GM19452 (cell line): Measurements from ENCODE around the gene RNASE13.

Experiments
- ATAC-seq: cut with Tn5 transposase; IDR thresholded peaks from one replicate; pipeline ENCODE4 v1.9.1; 2021; ENCODE audit not compliant: unreplicated experiment

The RNASE13 gene

DNA sequence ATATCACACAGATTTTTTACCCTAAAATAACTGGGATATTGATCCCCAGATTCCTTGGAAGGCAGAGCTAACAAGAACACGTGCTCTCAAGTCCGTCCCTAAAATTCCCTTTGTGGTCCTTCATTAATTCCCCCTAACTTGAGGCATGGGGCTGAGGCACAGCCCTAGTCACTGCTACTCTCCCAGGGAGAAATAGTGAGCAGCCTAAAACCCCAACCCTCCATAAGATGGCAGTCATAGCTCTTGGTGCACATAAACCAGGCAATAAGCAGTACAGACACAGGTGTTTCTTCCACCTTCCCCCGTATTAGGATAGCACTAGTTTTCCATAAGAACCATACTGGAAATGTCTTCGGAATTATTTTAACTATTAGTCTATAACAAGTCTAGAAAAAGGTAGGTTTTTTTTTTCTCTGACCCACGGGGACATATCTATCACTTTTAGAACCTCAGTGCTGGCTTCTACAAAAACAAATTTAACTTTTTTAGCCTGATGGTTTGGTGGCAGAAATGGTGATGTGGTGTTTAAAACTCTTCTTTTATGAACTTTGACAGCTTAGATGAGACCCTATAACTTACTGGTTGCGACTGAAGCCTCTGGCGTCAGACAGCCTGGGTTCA lies 32.4 kb upstream of the RNASE13 start:
- no peak for ATAC-seq

DNA sequence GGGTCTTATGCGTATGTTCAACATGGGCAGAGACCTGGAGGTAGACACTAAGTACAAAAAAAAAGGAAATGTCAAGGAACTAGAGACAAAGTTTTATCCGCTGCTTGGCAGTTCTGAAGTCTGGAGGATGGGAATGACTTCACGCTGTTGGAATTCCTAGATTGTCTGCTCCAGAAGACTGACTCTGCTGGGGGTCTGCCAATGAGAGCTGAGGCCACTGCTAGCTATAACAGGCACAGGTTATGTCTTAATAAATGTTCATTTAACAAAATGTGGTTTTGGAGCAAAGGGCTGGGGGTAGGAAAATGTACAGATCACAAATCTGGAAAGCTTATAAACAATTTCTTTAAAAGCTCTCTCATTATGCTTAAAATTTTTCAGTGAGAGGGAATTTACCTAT lies 28.9 kb upstream of the RNASE13 start:
- ATAC-seq, result no peak

DNA sequence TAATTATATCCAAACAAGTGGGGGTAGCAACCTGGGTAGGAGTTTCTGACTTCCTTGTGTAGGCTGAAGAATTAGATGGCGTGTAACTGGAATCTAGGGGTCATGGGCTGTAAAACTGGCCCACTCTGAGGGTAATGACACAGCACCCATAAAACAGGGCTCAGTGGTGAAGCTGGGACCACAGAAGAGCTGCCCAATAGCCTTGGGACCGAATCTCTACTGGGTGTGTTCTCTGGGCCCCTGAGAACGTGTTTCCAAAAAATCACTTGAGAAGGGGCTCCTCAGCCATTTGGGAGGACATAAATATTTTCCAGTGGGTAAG lies 26.7 kb upstream of the RNASE13 start:
- ATAC-seq, result no peak

DNA sequence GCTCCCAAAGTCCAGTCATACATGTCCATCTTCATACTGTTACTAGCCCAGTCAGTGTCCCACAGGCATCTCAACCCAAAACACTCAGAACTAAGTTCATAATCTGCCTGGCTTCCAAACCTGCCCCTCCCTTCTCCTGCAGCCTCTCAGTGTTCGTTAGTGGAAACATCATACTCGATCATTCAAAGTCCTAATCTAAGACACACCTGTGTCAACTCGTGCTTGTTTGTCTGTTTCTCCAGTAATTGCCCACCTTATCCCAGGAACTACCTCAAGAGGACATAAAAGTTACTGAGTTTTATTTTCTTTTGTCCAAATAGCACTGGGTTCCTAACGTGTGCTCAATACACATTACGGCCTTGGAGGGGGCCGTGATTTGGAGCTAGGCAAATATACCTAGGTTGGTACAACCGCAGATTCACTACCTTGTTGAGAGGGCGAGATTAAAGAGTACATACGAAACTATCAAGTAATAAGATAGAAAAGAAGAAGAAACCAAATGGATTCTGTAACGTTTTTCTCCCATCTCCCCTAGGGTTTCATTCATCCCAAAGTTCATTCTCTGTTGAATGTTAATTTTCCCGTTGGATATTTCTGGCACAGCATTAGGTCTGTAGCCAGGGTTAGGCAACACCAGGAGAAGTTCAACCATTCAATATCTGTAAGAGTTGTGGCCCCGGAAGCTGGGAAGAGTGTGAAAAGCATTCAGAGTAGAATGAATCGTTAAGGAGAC lies 26.2 kb upstream of the RNASE13 start:
- ATAC-seq, result no peak

DNA sequence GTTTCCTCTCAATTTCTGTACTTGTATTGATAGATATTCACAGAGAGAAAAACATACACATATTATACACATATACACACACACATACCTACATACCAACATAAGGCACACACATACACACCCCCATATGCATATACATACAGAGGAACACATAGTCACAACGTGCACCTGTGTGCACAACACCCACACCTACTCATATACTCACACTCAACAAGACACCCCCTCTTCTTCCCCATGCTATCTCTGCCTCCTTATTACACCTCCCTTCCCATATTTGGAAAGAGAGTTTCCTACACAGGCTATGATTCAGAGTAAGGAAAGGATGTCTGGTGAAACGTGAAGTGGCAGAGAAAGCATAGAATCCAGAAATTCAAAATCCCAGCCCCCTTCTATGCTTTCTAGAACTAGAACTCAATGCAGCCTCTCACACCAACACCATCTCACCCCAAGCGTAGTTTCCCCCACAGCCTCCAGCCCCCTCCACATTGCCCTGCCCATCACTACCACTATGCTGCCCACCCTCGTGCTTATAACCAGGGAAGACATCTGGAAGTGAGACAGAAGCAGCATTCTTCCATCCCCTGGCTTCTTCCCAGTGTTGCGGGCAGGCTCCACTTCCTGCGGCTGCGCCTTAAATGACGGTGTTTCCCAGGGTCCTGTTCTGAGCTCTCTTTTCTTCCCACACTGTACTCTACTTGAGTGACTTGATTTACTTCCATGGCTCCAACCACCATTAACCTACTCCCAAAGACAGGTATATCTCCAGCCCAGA lies 25.4 kb upstream of the RNASE13 start:
- no peak for ATAC-seq

DNA sequence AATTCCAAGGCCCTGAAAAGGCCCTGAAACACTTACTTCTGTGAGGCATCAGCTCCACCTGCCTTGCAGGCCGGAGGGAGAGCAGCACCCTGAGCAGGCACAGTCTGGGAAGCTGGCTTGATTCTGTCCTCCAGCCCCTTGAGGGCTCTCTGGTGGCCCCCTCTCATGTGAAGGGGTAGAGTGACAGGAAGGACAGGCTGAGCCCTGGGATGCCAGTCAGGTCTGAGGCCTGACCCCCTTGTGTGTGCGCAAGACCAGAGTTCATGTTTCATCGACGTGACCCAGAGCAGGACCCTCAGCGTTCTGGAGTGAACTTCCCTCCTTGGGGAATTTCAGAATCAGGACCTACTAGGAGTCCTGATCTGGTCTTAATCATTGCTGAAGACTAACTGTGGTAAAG lies 24.3 kb upstream of the RNASE13 start:
- ATAC-seq, result no peak

DNA sequence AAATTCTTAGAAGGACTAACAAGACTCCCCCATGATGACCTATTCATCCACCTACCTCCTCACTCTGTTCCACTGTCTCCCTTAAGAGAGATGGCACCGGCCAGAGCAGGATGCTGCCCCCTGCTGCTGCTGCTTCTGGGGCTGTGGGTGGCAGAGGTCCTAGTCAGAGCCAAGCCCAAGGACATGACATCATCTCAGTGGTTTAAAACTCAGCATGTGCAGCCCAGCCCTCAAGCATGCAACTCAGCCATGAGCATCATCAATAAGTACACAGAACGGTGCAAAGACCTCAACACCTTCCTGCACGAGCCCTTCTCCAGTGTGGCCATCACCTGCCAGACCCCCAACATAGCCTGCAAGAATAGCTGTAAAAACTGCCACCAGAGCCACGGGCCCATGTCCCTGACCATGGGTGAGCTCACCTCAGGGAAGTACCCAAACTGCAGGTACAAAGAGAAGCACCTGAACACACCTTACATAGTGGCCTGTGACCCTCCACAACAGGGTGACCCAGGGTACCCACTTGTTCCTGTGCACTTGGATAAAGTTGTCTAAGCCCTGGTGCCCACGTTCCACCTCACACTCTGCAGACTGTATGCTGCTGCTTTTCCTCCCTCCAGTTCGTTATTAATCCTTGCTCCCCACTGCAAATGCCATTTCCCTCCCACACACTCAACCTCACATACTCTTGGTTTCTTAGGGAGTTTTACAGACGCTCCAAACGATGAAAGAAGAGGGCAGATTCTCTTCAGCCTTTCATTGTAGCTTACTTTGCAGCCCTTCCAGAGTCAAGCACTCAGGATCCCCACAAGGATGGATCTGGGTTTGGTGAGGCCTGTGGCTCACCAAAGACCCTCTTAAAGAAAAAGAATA lies 23.4 kb upstream of the RNASE13 start, which contains the start of gene RNASE8:
Gene RNASE8 (plus strand): TSS at position 20 of the 873 bp plus-strand sequence. CDS start 71 bp downstream, at position 91.
- no peak for ATAC-seq

DNA sequence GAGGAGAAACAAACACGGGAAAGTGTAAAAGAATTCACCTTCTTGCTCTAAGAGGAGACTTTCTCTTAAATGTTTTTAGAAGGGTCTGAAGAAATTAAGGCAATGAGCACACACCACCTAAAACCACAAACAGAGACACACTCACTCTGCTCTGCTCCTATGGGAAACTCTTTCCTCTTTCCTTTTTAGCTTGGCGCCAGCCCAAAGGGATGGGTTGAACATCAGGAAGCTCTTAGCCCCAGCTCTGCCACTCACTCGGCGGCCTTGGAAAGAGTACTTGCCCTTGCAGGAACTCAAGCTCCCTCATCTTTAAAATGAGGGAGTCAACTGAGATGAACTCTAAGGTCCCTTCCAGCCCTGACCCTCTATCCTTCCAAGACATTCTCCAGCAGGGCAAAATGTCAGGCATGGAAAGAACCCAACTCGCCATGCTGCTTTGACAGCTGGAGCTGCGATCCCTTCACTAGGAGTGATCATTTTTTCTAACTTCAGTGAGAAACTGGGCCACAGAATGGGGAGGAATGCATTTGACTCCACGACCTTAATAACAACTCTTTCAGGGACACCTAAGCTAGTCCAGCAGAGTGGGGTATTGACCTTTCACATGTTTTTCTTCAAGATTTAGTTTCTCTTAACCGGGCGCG lies 22.0 kb upstream of the RNASE13 start:
- no peak for ATAC-seq

DNA sequence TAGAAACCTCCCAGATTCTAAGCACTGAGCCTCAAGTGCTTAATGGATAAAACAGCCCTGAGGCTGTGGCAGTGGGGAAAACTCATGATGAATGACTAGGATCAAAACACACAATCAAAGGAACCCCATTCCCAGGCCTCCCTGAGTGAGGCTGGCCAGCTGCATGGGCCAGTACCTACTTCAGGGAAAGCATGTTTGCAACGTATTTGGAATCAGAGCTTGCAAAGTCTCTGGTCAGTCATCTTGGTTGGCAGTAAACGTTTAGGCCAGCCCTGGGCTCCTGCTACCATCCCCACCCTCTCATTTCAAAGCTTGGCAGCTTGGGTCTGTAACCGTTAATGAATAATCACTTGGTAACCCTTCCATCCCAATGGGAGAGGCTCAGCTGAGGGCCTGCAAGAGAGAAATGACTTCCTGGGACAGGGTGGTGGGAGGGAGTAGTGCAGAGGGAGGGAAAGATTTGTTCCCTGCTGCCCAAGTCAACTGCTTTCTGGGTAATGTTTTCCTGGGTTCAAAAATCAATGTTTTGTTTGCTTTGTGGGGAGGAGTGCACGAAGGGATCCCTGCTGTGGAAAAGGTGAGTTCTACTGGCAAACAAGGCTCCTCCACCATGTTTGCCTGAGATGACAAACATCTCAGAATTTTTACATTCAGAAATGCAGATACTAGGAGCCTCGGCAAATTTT lies 21.0 kb upstream of the RNASE13 start:
- no peak for ATAC-seq

DNA sequence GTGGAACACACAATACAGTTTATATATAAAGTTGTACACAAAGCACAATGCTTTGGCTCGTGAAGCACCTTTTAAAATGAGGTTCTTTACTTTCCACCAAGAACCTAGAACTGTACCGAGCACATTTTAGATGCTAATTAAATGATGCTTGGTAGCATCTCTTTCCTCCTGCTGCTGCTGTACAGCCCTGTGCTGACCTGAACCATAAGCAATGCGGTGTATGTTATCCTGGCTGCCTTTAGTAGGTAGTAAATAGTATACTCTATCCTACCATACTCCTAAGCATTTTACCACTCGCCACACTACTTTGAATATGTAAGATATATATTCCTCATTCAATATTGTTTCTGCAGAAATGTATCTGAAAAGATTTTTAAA lies 20.1 kb upstream of the RNASE13 start:
- no peak for ATAC-seq

DNA sequence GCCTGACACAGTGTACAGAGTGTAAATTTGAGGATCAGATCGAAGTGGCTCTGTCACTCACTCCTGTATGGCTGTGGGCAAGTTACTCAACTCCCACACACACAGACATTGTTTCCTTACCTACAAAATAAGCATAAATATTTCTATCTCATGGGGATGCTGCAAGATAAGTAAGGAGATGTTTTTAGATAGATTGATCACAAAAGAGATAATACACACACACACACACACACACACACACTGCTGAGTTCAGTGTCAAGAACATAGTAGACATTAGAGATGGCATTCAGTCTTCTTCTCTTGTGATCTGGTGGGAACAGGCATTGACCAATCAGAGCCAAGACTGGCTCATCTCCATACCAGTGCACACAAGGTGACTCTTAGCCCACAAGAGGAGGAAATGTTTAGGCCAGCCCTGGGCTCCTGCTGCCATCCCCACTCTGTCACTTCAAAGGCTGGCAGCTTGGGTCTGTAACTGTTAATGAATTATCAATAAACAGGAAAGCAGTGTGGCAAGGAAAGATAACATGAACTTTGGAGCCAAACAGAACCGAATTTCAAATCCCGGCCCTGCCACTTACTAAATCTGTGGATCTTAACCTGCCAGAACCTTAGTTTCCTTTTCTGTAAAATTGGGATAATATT lies 19.6 kb upstream of the RNASE13 start:
- no peak for ATAC-seq

DNA sequence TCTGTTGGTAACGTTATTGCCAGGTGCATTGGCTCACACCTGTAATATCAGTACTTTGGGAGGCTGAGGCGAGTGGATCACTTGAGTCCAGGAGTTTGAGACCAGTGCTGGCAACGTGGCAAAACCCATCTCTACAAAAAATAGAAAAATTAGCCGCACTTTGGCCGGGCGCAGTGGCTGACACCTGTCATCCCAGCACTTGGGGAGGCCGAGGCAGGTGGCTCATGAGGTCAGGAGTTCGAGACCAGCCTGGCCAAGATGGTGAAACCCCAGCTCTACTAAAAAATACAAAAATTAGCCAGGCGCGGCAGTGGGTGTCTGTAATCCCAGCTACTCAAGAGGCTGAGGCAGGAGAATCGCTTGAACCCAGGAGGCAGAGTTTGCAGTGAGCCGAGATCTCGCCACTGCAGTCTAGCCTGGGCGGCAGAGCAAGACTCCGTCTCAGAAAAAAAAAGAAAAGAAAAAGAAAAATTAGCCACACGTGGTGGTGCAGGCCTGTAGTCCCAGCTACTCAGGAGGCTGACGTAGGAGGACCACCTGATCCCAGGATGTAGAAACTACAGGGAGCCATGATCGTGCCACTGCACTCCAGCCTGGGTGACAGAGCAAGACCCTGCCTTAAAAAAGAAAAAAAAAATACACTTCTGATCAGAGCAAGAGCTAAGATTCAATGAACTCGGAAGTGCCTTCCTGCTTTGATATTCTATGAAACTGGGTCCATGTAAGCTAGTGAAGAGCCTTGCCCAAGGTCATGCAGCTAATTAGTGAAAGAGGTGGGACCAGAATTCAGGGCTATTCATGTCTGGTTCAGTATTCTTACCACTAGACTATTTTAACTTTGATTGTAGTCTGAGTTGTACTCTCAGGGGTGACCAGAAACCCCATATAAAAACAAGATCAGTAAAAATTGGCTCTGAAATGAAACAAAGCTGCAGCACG lies 18.8 kb upstream of the RNASE13 start:
- ATAC-seq, result no peak

DNA sequence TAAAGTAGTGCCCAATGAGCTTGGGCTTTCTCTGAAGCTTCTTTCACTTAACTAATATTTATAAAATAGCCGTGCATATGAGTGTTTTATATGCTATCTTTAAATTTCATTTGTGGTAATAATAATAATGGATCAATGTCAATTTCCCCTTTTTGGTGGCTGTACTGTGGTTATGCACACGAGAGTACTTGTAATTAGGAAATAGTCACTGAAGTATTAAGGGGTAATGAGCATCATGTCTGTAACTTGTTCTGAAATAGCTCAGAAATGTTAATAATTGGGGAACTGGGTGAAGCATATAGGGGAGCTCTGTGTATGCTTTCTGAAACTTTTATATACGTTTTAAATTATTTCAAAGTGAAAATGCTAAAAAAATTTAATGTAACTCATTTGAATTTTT lies 16.0 kb upstream of the RNASE13 start:
- no peak for ATAC-seq

DNA sequence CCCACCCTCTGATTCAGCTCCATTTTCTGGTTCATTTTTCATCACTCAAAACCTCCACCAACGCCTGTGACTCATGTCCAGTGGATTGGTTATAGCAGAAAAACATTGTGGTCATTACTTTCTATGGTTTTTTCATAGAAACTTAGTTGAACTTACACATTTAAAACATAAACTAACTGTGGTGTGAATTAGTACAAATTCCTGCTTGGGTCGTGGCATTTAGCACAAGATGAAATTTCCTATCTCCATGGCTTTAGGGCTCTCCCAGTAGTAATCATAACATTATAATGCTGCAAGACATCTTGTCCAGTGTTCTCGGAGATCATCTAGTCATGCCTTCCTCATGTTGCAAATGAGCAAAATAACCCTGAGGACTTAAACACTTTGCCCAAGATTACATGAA lies 14.7 kb upstream of the RNASE13 start:
- ATAC-seq, result no peak

DNA sequence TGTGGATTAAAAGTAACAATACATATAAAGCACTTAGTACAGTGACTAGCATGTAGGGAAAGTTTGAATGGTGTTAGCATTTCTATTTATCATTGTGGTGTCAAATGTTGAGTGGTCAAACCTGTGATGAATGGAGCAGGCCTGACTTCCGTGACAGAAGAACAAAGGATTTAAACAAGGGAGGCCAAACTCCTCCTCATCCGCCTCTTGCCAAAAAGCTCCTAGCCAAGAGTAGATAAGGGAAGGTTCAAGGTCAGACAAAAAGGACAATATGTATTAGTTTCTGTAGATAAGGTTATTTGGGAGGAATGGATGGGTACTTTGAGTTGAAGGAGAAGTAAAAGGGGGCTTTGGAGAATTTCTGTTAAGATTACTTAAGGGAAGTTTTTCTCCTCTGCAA lies 14.0 kb upstream of the RNASE13 start:
- ATAC-seq, result no peak

DNA sequence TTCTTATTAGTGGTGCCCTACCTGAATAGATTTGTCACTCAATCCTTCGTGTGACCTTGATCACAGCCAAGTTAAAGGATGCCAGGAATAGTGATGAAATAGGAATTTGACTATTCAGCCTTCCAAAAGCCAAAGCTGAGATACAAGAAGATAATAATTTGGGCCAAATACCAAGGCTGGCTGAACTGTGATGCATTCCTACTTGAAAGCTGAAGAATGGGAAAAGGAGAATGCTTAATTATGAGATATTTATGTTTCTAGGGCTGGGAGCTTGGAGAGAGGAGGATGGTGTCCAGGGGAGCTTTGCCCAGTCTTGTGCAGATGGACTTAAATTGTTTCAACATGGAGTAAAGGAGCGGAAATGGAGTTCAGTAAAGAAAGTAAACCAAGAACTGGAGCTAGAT lies 12.8 kb upstream of the RNASE13 start:
- ATAC-seq, result no peak

DNA sequence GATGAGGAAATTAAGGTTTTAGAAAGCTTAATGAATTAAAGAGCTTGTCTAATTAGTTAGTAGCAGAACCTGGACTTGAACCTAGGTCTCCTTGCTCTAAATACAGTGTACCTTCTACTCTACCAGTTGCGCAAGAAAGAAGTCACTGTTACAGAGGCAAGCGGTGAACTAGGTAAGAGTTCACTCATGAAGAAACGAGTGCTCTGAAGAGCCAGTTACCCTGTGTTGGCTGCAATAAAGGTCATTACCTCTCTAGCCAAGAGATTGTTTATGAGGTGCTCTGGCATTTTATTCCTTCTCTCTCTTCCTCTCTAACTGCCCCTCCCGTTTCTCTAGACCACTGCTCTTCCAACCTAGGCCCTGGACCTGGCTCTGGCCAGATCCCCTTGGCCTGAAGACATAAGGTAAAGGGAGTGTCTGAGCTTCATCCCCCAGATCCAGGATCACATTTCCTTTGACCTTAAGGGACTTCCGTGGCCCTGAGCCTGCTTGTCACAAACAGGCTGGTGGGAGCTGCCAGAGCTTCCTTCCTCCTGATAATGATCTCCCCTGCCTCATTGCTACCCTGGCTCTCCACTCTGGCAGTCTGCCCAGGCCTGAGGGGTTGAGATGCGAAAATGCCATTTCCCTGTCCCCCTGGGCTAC lies 9.5 kb upstream of the RNASE13 start:
- no peak for ATAC-seq

DNA sequence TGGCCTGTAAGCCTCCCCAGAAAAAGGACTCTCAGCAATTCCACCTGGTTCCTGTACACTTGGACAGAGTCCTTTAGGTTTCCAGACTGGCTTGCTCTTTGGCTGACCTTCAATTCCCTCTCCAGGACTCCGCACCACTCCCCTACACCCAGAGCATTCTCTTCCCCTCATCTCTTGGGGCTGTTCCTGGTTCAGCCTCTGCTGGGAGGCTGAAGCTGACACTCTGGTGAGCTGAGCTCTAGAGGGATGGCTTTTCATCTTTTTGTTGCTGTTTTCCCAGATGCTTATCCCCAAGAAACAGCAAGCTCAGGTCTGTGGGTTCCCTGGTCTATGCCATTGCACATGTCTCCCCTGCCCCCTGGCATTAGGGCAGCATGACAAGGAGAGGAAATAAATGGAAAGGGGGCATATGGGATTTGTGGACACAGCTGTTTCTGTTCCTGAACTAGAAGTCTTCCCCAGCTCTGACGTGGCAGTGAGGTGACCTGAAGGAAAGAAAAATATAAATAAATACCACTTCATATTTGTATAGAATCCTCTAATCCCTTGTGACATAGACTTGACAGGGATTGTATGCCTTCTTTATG lies 8.9 kb upstream of the RNASE13 start:
- ATAC-seq, result no peak
